ENCODE results near the gene ADCY4. TPM values are rescaled to one million over a fixed set of nuclear protein-coding genes. Genes with fewer than 3 reads are reported as not detected.

ADCY4 gene
- total and polyA plus RNA-seq, 2 of the 13 experiments (the other 11 are each of a cell fraction or from before 2014, with no cell fraction given): 0.03 TPM; not detected in 1

DNA sequence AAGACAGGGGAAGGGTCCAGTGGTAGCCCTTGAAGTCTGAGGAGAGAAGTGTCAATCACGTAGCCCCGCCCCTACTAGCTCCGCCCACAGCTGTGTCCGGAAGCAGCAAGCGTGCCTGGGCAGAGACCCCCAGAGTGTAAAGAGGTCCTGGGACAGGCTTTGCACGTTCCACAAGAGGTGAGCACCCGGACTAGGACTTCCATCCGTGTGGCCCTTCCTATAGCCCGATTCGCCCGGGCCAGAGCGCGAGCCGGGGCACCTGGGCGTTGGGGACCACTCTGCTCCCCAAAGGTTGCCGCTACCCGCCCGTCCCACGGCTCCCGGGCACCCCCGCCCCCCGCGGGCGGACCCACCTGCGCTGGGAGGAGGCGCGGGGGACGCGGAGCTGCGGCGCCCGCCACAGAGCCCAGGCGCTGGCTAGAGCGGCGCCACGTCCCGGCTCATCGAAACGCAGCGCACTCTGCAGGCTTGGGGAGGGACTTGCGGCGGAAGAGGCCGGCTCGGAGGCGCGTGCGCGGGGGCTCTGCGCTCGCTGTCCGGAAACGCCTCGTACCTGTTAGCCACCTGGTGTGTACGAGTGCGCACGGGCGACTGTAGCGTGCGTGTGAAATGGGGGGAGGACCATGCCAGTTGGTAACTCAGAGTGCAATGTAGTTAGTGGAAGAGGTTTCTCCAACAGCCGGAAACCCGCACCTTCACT, 63.6 kb downstream of the ADCY4 start, which contains the start of gene RABGGTA (continued):
- TF ChIP-seq DR1 (CRISPR knock-in tag; IDR thresholded peaks at IDR 0.05) (peak; percentile 90; the same call in 1 of the 2 replicates), RXRB (CRISPR knock-in tag; IDR thresholded peaks at IDR 0.05; ENCODE audit: borderline replicate concordance) (peak; percentile 93), XRCC5 (optimal IDR thresholded peaks at IDR 0.05; ENCODE audit: low read length) (peak; percentile 100), TAF1 (CRISPR knock-in tag; IDR thresholded peaks at IDR 0.05) (peak; percentile 90), ZKSCAN5 (CRISPR knock-in tag; IDR thresholded peaks at IDR 0.05) (peak; percentile 71), ZNF703 (CRISPR knock-in tag; IDR thresholded peaks at IDR 0.05; ENCODE audit: borderline replicate concordance) (peak; percentile 87; the same call in 1 of the 2 replicates), ELF4 (CRISPR knock-in tag; IDR thresholded peaks at IDR 0.05; ENCODE audit: borderline replicate concordance) (peak; percentile 97), GTF3A (CRISPR knock-in tag; conservative IDR thresholded peaks at IDR 0.05) (peak; percentile 99), ZNF816 (CRISPR knock-in tag; IDR thresholded peaks at IDR 0.05; ENCODE audit: borderline replicate concordance) (peak; percentile 7; the same call in 1 of the 2 replicates), HCFC1 (IDR thresholded peaks at IDR 0.05; ENCODE audit: low read depth, low read length) (peak; percentile 67; the same call in 1 of the 2 replicates), REXO4 (CRISPR knock-in tag; IDR thresholded peaks at IDR 0.05; ENCODE audit: borderline replicate concordance) (peak; percentile 93), SMAD9 (CRISPR knock-in tag; IDR thresholded peaks at IDR 0.05) (peak; percentile 98), HOXA7 (CRISPR knock-in tag; IDR thresholded peaks at IDR 0.05) (peak; percentile 94)
- TF ChIP-seq, protein P1, sequence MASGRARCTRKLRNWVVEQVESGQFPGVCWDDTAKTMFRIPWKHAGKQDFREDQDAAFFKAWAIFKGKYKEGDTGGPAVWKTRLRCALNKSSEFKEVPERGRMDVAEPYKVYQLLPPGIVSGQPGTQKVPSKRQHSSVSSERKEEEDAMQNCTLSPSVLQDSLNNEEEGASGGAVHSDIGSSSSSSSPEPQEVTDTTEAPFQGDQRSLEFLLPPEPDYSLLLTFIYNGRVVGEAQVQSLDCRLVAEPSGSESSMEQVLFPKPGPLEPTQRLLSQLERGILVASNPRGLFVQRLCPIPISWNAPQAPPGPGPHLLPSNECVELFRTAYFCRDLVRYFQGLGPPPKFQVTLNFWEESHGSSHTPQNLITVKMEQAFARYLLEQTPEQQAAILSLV (CRISPR knock-in tag; IDR thresholded peaks at IDR 0.05; ENCODE audit: borderline replicate concordance): peak; percentile 100
- TF ChIP-seq, protein P2, sequence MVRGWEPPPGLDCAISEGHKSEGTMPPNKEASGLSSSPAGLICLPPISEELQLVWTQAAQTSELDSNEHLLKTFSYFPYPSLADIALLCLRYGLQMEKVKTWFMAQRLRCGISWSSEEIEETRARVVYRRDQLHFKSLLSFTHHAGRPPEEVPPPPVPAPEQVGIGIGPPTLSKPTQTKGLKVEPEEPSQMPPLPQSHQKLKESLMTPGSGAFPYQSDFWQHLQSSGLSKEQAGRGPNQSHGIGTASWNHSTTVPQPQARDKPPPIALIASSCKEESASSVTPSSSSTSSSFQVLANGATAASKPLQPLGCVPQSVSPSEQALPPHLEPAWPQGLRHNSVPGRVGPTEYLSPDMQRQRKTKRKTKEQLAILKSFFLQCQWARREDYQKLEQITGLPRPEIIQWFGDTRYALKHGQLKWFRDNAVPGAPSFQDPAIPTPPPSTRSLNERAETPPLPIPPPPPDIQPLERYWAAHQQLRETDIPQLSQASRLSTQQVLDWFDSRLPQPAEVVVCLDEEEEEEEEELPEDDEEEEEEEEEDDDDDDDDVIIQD (CRISPR knock-in tag; IDR thresholded peaks at IDR 0.05; ENCODE audit: low read depth): peak; percentile 100
- TF ChIP-seq, protein P3, sequence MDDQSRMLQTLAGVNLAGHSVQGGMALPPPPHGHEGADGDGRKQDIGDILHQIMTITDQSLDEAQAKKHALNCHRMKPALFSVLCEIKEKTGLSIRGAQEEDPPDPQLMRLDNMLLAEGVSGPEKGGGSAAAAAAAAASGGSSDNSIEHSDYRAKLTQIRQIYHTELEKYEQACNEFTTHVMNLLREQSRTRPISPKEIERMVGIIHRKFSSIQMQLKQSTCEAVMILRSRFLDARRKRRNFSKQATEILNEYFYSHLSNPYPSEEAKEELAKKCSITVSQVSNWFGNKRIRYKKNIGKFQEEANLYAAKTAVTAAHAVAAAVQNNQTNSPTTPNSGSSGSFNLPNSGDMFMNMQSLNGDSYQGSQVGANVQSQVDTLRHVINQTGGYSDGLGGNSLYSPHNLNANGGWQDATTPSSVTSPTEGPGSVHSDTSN (CRISPR knock-in tag; IDR thresholded peaks at IDR 0.05; ENCODE audit: borderline replicate concordance): peak; percentile 95
- TF ChIP-seq, protein P4, sequence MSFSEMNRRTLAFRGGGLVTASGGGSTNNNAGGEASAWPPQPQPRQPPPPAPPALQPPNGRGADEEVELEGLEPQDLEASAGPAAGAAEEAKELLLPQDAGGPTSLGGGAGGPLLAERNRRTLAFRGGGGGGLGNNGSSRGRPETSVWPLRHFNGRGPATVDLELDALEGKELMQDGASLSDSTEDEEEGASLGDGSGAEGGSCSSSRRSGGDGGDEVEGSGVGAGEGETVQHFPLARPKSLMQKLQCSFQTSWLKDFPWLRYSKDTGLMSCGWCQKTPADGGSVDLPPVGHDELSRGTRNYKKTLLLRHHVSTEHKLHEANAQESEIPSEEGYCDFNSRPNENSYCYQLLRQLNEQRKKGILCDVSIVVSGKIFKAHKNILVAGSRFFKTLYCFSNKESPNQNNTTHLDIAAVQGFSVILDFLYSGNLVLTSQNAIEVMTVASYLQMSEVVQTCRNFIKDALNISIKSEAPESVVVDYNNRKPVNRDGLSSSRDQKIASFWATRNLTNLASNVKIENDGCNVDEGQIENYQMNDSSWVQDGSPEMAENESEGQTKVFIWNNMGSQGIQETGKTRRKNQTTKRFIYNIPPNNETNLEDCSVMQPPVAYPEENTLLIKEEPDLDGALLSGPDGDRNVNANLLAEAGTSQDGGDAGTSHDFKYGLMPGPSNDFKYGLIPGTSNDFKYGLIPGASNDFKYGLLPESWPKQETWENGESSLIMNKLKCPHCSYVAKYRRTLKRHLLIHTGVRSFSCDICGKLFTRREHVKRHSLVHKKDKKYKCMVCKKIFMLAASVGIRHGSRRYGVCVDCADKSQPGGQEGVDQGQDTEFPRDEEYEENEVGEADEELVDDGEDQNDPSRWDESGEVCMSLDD (CRISPR knock-in tag; IDR thresholded peaks at IDR 0.05; ENCODE audit: borderline replicate concordance): peak; percentile 99
- TF ChIP-seq, protein P5, sequence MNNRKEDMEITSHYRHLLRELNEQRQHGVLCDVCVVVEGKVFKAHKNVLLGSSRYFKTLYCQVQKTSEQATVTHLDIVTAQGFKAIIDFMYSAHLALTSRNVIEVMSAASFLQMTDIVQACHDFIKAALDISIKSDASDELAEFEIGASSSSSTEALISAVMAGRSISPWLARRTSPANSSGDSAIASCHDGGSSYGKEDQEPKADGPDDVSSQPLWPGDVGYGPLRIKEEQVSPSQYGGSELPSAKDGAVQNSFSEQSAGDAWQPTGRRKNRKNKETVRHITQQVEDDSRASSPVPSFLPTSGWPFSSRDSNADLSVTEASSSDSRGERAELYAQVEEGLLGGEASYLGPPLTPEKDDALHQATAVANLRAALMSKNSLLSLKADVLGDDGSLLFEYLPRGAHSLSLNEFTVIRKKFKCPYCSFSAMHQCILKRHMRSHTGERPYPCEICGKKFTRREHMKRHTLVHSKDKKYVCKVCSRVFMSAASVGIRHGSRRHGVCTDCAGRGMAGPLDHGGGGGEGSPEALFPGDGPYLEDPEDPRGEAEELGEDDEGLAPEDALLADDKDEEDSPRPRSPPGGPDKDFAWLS (CRISPR knock-in tag; IDR thresholded peaks at IDR 0.05; ENCODE audit: borderline replicate concordance): peak; percentile 98; the same call in 1 of the 2 replicates
- TF ChIP-seq, protein P6, sequence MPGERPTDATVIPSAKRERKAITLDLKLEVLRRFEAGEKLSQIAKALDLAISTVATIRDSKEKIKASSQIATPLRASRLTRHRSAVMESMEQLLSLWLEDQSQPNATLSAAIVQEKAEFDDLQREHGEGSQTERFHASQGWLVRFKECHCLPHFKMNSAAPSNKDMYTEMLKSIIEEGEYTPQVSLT (CRISPR knock-in tag; IDR thresholded peaks at IDR 0.05; ENCODE audit: borderline replicate concordance, low read depth): no peak; the same call in 1 of the 2 replicates

All from HepG2 (cell line).